Measurements from ENCODE around the gene CHIC2. TPM values are rescaled to one million over a fixed set of nuclear protein-coding genes. Genes with fewer than 3 reads are reported as not detected.

The CHIC2 gene
- total and polyA plus RNA-seq, 2 of the 4 experiments (the other 2 are of a cell fraction), result 20.4 to 26.3 TPM

- TF ChIP-seq SMC3 (IDR thresholded peaks at IDR 0.05; ENCODE audit: low read depth, low read length) (no peak), MAZ (IDR thresholded peaks at IDR 0.05; ENCODE audit: borderline replicate concordance, low read depth, low read length) (no peak), MXI1 (IDR thresholded peaks at IDR 0.05; ENCODE audit: borderline replicate concordance, low read depth, low read length) (no peak), CTCF (conservative IDR thresholded peaks at IDR 0.05; ENCODE audit: low read depth, low read length) (no peak), CHD1 (IDR thresholded peaks at IDR 0.05; ENCODE audit: low read depth, low read length) (no peak), ELK1 (IDR thresholded peaks at IDR 0.05; ENCODE audit: borderline replicate concordance, low read depth, low read length) (no peak), RFX5 (IDR thresholded peaks at IDR 0.05; ENCODE audit: low read depth, low read length) (no peak), BHLHE40 (IDR thresholded peaks at IDR 0.05; ENCODE audit: low read depth, low read length) (no peak), MAFK (IDR thresholded peaks at IDR 0.05; ENCODE audit: low read depth, low read length) (no peak), RAD21 (IDR thresholded peaks at IDR 0.05; ENCODE audit: low read length) (no peak), CEBPB (IDR thresholded peaks at IDR 0.05; ENCODE audit: low read depth, low read length) (no peak), NFE2L2 (IDR thresholded peaks at IDR 0.05; ENCODE audit: low read depth, low read length) (no peak), USF2 (IDR thresholded peaks at IDR 0.05; ENCODE audit: low read depth, low read length) (no peak), RCOR1 (IDR thresholded peaks at IDR 0.05; ENCODE audit: insufficient replicate concordance, low read length) (no peak)
- DNase-seq (no peak), ATAC-seq (ENCODE audit: low read depth) (no peak)
- Histone ChIP-seq H2AK9ac (replicated peaks; ENCODE audit: low read depth, low read length, poor library complexity) (no peak overlapping the region), H3K4ac (ENCODE audit: low read depth, low read length) (no peak overlapping the region; the same call in 1 of the 2 replicates), H3K4me1 (ENCODE audit: control insufficient read depth, insufficient read depth, low read length) (peaks cover 12% of the 10 kb centered on the region), H3K23ac (ENCODE audit: low read depth, low read length) (no peak overlapping the region), H2BK15ac (ENCODE audit: low read depth, low read length) (no peak overlapping the region), H4K5ac (ENCODE audit: low read depth, low read length) (no peak overlapping the region), H4K8ac (ENCODE audit: low read depth in 2 of 2, low read length in 2 of 2) (no peak overlapping the region), H4K20me1 (ENCODE audit: insufficient read depth, low read length) (no peaks in the 10 kb centered on the region), H3K27me3 (ENCODE audit: control insufficient read depth, insufficient read depth, low read length) (no peaks in the 10 kb centered on the region), H3K14ac (replicated peaks; ENCODE audit: low read depth, low read length) (0 out of 2 replicates have a peak overlapping the region, but pooled peaks have one; percentile 73), H3K56ac (ENCODE audit: extremely low read depth, insufficient read depth, low read length) (no peak overlapping the region), H3K9me3 (ENCODE audit: control insufficient read depth, insufficient read depth, low read length) (no peaks in the 10 kb centered on the region), H3K9ac (ENCODE audit: low read depth, low read length) (no peak overlapping the region), H2AFZ (replicated peaks; ENCODE audit: low read length, poor library complexity) (no peak overlapping the region), H2BK120ac (ENCODE audit: low read depth, low read length) (no peak overlapping the region), H2BK20ac (ENCODE audit: low read depth, low read length) (no peak overlapping the region), H4K91ac (ENCODE audit: insufficient read depth, low read depth, low read length) (no peak overlapping the region), H3K4me3 (ENCODE audit: insufficient read depth, low read depth, low read length) (no peak overlapping the region), H3K36me3 (ENCODE audit: control insufficient read depth, insufficient read depth, low read length) (no peaks in the 10 kb centered on the region), H3K79me1 (ENCODE audit: low read depth in 1 of 2, low read length in 2 of 2) (no peaks in the 10 kb centered on the region), H3K4me2 (ENCODE audit: low read depth, low read length) (no peak overlapping the region), H2AK5ac (ENCODE audit: low read depth, low read length) (no peak overlapping the region), H2BK5ac (ENCODE audit: low read depth, low read length, poor library complexity, severe bottlenecking) (no peak overlapping the region), H3K18ac (ENCODE audit: low read depth, low read length) (no peak overlapping the region), H3K27ac (ENCODE audit: insufficient read depth, low read length) (no peak overlapping the region), H3K9me1 (ENCODE audit: insufficient read depth, low read length) (peaks cover 8% of the 10 kb centered on the region)
- POLR2A ChIA-PET (ENCODE audit: unreplicated experiment), result no interaction called here
- no TSS peak for BruUV-seq (replicated peaks)
- intact Hi-C loops (cut with micrococcal nuclease) (no loop called here), dilution Hi-C loops (cut with HindIII; ENCODE audit: low sequenced_read_pairs, unreplicated experiment) (no loop called here), in situ Hi-C loops (cut with MboI; ENCODE audit: low sequenced_read_pairs) (no loop called here)
- CTCF ChIA-PET, result interaction anchor here (1.3 kb wide), 1 partner anchor 9 kb away, joined by 3 read pairs; no protein-coding TSS in a partner anchor
- no CpG with 5 or more reads among the region's 3 CpGs for WGBS, 2 experiments (ENCODE audit: extremely low coverage in 2 of 2, insufficient read length in 1 of 2)
Observed at GRCh38 chr4:53963781-53964180, 100.6 kb downstream of the CHIC2 start.
